Body of pancreas (tissue), 4 donors: ENCODE results near the gene WDR75.

Experiments used
- POLR2A ChIP-seq, 3 donors: fragments of 450-650 bp; IDR thresholded peaks; one replicate each; pipeline ENCODE4 v1.6.1; 2016; ENCODE audit warnings: antibody characterized with exemption in 3 of 3, mild to moderate bottlenecking in 2 of 3
- TF ChIP-seq, protein P1 (sequence below), 7 experiments: fragments of 450-650 bp in 4 of 7; fragments of 200-600 bp in 3 of 7; sonication (generic) in 3 of 7; IDR thresholded peaks; one replicate each; pipeline ENCODE4 v1.5.1; 2016 to 2019; ENCODE audit warnings: antibody characterized with exemption in 7 of 7

GRCh38 chr2:189394525-189394924 is 46.7 kb upstream of the WDR75 start:
- TF ChIP-seq, protein P1, sequence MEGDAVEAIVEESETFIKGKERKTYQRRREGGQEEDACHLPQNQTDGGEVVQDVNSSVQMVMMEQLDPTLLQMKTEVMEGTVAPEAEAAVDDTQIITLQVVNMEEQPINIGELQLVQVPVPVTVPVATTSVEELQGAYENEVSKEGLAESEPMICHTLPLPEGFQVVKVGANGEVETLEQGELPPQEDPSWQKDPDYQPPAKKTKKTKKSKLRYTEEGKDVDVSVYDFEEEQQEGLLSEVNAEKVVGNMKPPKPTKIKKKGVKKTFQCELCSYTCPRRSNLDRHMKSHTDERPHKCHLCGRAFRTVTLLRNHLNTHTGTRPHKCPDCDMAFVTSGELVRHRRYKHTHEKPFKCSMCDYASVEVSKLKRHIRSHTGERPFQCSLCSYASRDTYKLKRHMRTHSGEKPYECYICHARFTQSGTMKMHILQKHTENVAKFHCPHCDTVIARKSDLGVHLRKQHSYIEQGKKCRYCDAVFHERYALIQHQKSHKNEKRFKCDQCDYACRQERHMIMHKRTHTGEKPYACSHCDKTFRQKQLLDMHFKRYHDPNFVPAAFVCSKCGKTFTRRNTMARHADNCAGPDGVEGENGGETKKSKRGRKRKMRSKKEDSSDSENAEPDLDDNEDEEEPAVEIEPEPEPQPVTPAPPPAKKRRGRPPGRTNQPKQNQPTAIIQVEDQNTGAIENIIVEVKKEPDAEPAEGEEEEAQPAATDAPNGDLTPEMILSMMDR (IDR thresholded peaks at IDR 0.05): no peak
- no peak for TF ChIP-seq POLR2A (IDR thresholded peaks at IDR 0.05)
